Glutamatergic neuron (in vitro differentiated cells): Measurements from ENCODE around the gene AP3D1. TPM values are rescaled to one million over a fixed set of nuclear protein-coding genes. Genes with fewer than 3 reads are reported as not detected.

Experiments
- DNase-seq: peaks from one replicate; pipeline ENCODE4 v3.0.0; 2022
- H3K27ac Mint-ChIP-seq: one replicate; pipeline ENCODE4 v1.8.0; 2020; ENCODE audit warnings: mild to moderate bottlenecking, mixed read lengths, inconsistent platforms; ENCODE audit not compliant: unreplicated experiment
- H3K27me3 Mint-ChIP-seq: one replicate; pipeline ENCODE4 v1.8.0; 2020; ENCODE audit warnings: mild to moderate bottlenecking, moderate library complexity, mixed read lengths, inconsistent platforms; ENCODE audit not compliant: unreplicated experiment
- H3K36me3 Mint-ChIP-seq: one replicate; pipeline ENCODE4 v1.8.0; 2020; ENCODE audit warnings: mild to moderate bottlenecking, mixed read lengths, inconsistent platforms; ENCODE audit not compliant: unreplicated experiment
- H3K4me1 Mint-ChIP-seq: one replicate; pipeline ENCODE4 v1.8.0; 2020; ENCODE audit warnings: mild to moderate bottlenecking, low read depth, mixed read lengths, inconsistent platforms; ENCODE audit not compliant: unreplicated experiment
- H3K4me3 Mint-ChIP-seq: one replicate; pipeline ENCODE4 v1.8.0; 2020; ENCODE audit warnings: mild to moderate bottlenecking, mixed read lengths, inconsistent platforms; ENCODE audit not compliant: unreplicated experiment
- H3K9me3 Mint-ChIP-seq: one replicate; pipeline ENCODE4 v1.8.0; 2020; ENCODE audit warnings: mild to moderate bottlenecking, moderate library complexity, mixed read lengths, inconsistent platforms; ENCODE audit not compliant: unreplicated experiment
- total RNA-seq: library from RNA; stranded (reverse); fragmentation: NEBNext Ultra II Directional; extraction: Animal tissue kit (Norgen Biotek cat#: 25700); gene quantifications from one replicate; pipeline ENCODE4 v1.2.1, GENCODE V29; 2021; ENCODE audit not compliant: unreplicated experiment
- TF ChIP-seq, protein P1 (sequence below): fragments of 200-600 bp; sonication (generic); IDR thresholded peaks from one replicate; pipeline ENCODE4 v1.5.0; 2021; ENCODE audit not compliant: partially characterized antibody, unreplicated experiment

Gene AP3D1
- total RNA-seq, 1 donor from 2014 or later: 133 TPM

DNA sequence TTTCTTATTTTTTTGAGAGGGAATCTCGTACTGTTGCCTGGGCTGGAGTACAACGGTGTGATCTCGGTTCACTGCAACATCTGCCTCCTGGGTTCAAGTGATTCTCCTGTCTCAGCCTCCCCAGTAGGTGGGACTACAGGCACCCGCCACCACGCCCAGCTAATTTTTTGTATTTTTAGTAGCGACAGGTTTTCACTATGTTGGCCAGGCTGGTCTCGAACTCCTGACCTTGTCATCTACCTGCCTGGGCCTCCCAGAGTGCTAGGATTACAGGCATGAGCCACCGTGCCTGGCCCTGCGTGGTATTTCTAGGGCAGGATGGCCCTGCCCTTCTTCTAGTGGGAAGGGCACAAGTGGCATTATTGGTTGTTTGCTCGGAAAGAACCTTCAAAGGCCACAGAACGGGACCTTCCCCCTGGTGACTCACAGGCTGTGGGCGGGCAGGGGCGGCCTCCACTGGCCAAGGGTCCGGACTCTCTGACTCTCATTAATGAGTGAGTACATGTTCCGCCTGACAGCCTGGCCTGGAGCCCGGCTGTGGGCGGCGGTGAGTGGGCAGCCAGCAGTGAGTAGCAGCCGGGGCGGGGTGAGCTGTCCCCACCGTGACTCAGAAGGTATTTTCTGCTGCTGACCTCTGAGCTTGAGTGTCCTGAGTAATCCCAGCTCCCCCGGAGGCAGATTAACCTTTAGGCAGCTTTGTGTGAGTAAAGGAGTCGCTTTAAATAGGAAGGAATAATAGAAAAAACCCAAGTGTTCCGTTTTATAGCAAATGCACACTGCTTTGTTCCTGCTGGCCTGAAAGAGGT is 17.5 kb upstream of the AP3D1 start:
- Mint-ChIP-seq H3K27me3 (peaks cover 10% of the 10 kb centered on the region), H3K27ac (no peak overlapping the region), H3K36me3 (no peaks in the 10 kb centered on the region), H3K9me3 (peaks cover 7% of the 10 kb centered on the region), H3K4me3 (no peak overlapping the region), H3K4me1 (peaks cover 35% of the 10 kb centered on the region)
- TF ChIP-seq, protein P1, sequence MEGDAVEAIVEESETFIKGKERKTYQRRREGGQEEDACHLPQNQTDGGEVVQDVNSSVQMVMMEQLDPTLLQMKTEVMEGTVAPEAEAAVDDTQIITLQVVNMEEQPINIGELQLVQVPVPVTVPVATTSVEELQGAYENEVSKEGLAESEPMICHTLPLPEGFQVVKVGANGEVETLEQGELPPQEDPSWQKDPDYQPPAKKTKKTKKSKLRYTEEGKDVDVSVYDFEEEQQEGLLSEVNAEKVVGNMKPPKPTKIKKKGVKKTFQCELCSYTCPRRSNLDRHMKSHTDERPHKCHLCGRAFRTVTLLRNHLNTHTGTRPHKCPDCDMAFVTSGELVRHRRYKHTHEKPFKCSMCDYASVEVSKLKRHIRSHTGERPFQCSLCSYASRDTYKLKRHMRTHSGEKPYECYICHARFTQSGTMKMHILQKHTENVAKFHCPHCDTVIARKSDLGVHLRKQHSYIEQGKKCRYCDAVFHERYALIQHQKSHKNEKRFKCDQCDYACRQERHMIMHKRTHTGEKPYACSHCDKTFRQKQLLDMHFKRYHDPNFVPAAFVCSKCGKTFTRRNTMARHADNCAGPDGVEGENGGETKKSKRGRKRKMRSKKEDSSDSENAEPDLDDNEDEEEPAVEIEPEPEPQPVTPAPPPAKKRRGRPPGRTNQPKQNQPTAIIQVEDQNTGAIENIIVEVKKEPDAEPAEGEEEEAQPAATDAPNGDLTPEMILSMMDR: no peak
- peak; percentile 53 for DNase-seq

DNA sequence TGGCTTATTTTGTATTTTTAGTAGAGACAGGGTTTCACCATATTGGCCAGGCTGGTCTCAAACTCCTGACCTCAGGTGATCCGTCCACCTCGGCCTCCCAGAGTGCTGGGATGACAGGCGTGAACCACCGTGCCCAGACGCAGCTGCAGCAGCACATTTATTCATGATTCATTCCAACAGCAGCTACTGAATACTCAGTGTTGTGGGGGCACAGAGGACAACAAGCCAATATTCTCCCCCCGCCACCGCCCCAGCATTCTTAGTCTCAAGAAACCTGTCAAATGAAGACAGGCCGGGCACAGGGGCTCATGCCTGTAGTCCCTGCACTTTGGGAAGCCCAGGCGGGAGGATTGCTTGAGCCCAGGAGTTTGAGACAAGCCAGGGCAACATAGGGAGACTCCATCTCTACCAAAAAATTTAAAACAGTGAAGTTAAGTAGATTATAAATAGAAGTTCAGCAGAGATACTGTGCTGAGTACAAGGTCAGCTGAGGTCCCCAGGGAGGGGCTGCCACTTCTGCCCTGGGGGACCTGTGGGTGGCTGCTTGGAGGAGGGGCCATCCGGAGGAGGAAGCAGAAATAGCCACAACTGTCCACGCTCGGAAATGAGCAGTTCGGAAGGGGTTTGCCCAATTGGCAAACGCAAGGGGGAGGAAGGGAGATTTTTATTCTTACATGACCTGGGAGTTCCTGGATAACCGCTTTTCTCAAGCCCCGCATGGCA is 16.7 kb upstream of the AP3D1 start:
- no peak for DNase-seq
- peaks cover 10% of the 10 kb centered on the region for H3K27me3 Mint-ChIP-seq
- H3K4me3 Mint-ChIP-seq: peak overlapping the region; percentile 65
- no peak overlapping the region for H3K27ac Mint-ChIP-seq
- H3K4me1 Mint-ChIP-seq: peaks cover 30% of the 10 kb centered on the region
- TF ChIP-seq, protein P1: no peak
- H3K36me3 Mint-ChIP-seq: no peaks in the 10 kb centered on the region
- peaks cover 8% of the 10 kb centered on the region for H3K9me3 Mint-ChIP-seq

DNA sequence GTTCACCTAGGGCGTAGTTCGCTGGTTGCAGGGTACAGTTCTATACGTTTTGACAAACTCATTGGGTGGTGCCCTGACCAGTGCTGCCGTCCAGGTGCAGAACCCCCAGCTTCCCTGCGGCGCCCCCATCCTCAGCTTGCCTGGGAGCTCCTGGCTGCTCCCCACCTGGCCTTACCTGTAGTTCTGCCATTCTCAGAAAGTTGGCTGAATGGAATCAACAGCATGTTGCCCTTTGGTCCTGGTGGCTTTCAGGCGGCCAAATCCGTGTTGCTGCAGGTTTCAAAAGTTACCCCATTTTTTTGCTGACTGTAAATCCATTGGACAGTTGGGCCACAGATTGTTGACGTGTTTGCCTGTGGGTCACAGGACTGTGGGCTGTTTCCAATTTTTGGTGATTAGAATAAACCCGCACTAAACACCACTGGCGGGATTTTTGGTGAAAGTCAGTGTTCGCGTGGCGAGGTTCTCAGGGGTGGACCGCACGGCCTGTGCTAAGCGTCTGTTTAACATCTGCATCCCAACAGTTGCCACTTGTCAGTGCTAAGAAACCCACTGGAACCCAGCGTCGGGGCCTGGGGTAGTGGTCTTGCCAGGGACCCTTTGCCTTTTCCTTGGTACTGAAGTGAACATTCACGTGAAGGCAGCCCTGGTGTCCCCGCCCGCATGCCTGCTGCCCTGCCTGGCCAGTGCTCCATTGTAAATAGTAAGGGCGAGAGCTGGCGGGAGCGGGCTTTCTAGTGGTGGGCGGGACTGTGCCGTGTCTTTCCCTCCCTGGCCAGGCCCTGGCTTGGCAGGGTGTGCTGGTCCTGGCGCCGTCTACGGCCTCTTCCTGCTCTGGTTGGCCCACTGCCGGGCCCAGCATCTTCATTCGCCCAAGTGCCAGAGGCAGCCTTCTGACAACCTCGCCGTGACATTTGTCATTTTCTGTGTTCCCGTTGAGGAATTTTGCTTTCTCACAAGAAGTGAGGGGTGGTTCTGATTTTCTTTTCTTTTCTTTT is 15.7 kb upstream of the AP3D1 start:
- Mint-ChIP-seq H3K9me3 (peaks cover 8% of the 10 kb centered on the region), H3K4me3 (no peak overlapping the region), H3K27me3 (peaks cover 10% of the 10 kb centered on the region), H3K36me3 (no peaks in the 10 kb centered on the region), H3K4me1 (peaks cover 24% of the 10 kb centered on the region), H3K27ac (no peak overlapping the region)
- no peak for DNase-seq
- TF ChIP-seq, protein P1: no peak

DNA sequence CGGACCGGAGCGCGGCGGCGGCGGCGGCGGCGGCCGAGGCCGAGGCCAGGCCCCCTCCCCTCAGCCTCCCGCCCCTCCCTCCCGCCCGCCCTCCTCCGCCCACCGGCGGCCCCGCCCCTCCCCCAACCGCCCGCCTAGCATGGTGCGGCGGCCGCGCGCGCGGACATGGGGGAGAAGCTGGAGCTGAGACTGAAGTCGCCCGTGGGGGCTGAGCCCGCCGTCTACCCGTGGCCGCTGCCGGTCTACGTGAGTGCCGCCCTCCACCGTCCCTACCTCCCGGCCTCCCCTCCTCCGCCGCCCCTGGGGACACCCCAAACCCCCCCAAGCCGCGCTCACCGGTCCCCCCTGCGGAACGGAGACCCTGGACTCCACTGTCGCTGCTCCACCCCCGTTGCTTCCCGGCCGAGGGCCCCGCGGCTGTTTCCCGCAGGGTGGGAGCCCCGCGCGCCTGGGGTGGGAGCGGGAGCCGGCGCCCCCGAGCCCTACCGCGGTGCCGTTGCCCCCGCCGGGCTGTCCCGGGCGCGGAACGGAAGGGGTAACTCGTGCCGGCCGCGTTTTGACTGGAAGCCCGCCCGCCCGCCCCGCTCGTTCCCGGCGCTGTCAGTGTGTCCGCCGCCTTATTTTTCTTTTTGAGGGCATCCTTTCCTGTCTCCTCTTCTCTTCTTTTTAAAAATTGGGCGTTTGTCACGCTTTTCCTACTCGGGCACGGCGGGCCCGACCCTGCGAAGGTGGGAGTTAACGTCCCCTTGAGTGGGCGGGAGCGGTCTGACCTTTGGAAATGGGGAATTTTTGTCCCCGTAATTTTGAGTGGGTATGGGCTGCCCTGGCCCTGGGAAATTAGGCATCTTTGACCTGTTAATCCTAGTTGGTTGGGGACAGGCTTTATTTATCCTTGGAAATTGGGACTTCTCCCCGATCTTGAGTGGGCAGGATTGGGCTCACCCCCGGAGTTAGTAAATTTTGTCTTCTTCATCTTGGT is 12.9 kb upstream of the AP3D1 start:
- Mint-ChIP-seq H3K4me3 (peak overlapping the region; percentile 97), H3K9me3 (peaks cover 10% of the 10 kb centered on the region), H3K27me3 (peaks cover 10% of the 10 kb centered on the region), H3K27ac (peak overlapping the region; percentile 80), H3K4me1 (peaks cover 8% of the 10 kb centered on the region), H3K36me3 (no peaks in the 10 kb centered on the region)
- peak; percentile 38 for DNase-seq
- TF ChIP-seq, protein P1: no peak
